Measurements from ENCODE around the gene GSK3B. TPM values are rescaled to one million over a fixed set of nuclear protein-coding genes. Genes with fewer than 3 reads are reported as not detected.

Gene GSK3B
- total RNA-seq, 1 experiment from 2014 or later, result 50.0 TPM

GRCh38 chr3:119809249-119810017 lies 284.8 kb downstream of the GSK3B start:
- no peak overlapping the region for H3K27ac ChIP-seq (ENCODE audit: low read depth, low read length)
- intact Hi-C loops (cut with micrococcal nuclease), result no loop called here
- no peaks in the 10 kb centered on the region for H3K36me3 ChIP-seq (ENCODE audit: control insufficient read depth in 1 of 2, insufficient read depth in 2 of 2, low read length in 2 of 2)
- no peak overlapping the region for H3K9ac ChIP-seq (ENCODE audit: low read length)
- no peak overlapping the region for H3K4me3 ChIP-seq (replicated peaks in 1 of 2; ENCODE audit: low read depth in 1 of 2, low read length in 2 of 2)
- no peaks in the 10 kb centered on the region for H4K20me1 ChIP-seq (ENCODE audit: insufficient read depth)
- RAD21 ChIA-PET (ENCODE audit: low non-redundant PET in 1 of 2, low total read pairs in 2 of 2, uncharacterized antibody in 2 of 2, unreplicated experiment in 2 of 2), result no interaction called here
- no peaks in the 10 kb centered on the region for H3K9me3 ChIP-seq (ENCODE audit: control insufficient read depth in 1 of 2, insufficient read depth in 1 of 2, low read depth in 1 of 2, low read length in 2 of 2)
- TF ChIP-seq, protein P1, sequence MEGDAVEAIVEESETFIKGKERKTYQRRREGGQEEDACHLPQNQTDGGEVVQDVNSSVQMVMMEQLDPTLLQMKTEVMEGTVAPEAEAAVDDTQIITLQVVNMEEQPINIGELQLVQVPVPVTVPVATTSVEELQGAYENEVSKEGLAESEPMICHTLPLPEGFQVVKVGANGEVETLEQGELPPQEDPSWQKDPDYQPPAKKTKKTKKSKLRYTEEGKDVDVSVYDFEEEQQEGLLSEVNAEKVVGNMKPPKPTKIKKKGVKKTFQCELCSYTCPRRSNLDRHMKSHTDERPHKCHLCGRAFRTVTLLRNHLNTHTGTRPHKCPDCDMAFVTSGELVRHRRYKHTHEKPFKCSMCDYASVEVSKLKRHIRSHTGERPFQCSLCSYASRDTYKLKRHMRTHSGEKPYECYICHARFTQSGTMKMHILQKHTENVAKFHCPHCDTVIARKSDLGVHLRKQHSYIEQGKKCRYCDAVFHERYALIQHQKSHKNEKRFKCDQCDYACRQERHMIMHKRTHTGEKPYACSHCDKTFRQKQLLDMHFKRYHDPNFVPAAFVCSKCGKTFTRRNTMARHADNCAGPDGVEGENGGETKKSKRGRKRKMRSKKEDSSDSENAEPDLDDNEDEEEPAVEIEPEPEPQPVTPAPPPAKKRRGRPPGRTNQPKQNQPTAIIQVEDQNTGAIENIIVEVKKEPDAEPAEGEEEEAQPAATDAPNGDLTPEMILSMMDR (IDR thresholded peaks at IDR 0.05 in 2 of 3, conservative IDR thresholded peaks at IDR 0.05 in 1 of 3; ENCODE audit: borderline replicate concordance in 1 of 3, insufficient read depth in 1 of 3, low read depth in 2 of 3, low read length in 2 of 3), result no peak
- no peak for TF ChIP-seq FOSL1 (IDR thresholded peaks at IDR 0.05; ENCODE audit: low read depth)
- no peak for TF ChIP-seq ZBTB33 (IDR thresholded peaks at IDR 0.05; ENCODE audit: extremely low read depth, insufficient replicate concordance, low read length)
- TF ChIP-seq EGR1 (IDR thresholded peaks at IDR 0.05; ENCODE audit: low read depth), result no peak
- no peak for TF ChIP-seq JUND (IDR thresholded peaks at IDR 0.05)
- no peak for TF ChIP-seq POLR2AphosphoS5 (IDR thresholded peaks at IDR 0.05; ENCODE audit: low read depth, low read length)
- no peak for TF ChIP-seq CEBPB (IDR thresholded peaks at IDR 0.05; ENCODE audit: low read depth)
- no peak for TF ChIP-seq EZH2 (IDR thresholded peaks at IDR 0.05)
- no peak for TF ChIP-seq EZH2phosphoT487 (IDR thresholded peaks at IDR 0.05; ENCODE audit: borderline replicate concordance)
- no peak for TF ChIP-seq SP1 (IDR thresholded peaks at IDR 0.05; ENCODE audit: low read depth)
- TF ChIP-seq SRF (IDR thresholded peaks at IDR 0.05; ENCODE audit: low read depth), result no peak
- BruUV-seq (replicated peaks), result no TSS peak
- no peak overlapping the region for H2AFZ ChIP-seq (ENCODE audit: low read depth, low read length, poor library complexity, severe bottlenecking)
- H3K79me2 ChIP-seq (ENCODE audit: insufficient read depth, low read length), result no peaks in the 10 kb centered on the region
- no peaks in the 10 kb centered on the region for H3K4me1 ChIP-seq (ENCODE audit: control insufficient read depth in 1 of 2, insufficient read depth in 2 of 2, low read length in 2 of 2)
- POLR2A ChIA-PET, result no interaction called here
- no peak for ATAC-seq
- no peak for DNase-seq (ENCODE audit: low read depth, low spot score)
- CTCF ChIA-PET, result no interaction called here
- no peak overlapping the region for H3K4me2 ChIP-seq (ENCODE audit: low read length)
- no peaks in the 10 kb centered on the region for H3K27me3 ChIP-seq (ENCODE audit: insufficient read depth, low read length)
- no peaks in the 10 kb centered on the region for H3K9me2 ChIP-seq (ENCODE audit: insufficient read depth)

Data from HCT116 (cell line).